GM12892 (cell line): ENCODE measurements around the gene ARSB.

Experiments used
- POLR2A ChIP-seq: IDR thresholded peaks from 2 replicates; pipeline ENCODE4 v1.6.1; 2011; ENCODE audit warnings: low read depth, low read length, control low read depth
- TAF1 ChIP-seq: IDR thresholded peaks from 2 replicates; pipeline ENCODE4 v1.6.1; 2011; ENCODE audit warnings: low read depth, mild to moderate bottlenecking, control low read depth, low read length, borderline replicate concordance

DNA sequence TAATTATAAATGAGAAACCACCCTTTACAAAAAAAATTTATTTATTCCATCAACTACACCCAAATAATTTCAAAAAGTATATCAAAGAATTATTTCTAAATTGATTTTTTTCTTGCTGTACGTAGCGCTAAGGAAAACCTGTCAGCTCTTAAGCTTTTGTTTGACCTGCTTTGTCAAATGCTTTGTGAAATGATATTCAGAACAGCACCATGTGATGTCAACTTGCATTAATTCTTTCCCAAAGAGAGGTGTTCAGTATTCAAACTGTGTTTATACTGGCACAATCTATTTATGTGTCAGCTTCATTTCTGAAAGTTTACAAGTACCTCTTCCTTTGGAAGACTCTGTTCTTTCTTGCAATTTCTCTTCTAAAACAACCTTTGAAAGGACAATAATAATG lies 12.0 kb upstream of the ARSB start:
- TF ChIP-seq POLR2A, result no peak
- TF ChIP-seq TAF1, result no peak
